GM12872 (cell line): ENCODE measurements around the gene CLK3.

Experiments
- TF ChIP-seq, protein P1 (sequence below): IDR thresholded peaks from 3 replicates; pipeline ENCODE4 v1.5.1; 2011; ENCODE audit warnings: low read depth, mild to moderate bottlenecking, low read length, moderate library complexity; ENCODE audit not compliant: insufficient read depth

The CLK3 gene

GRCh38 chr15:74625693-74626092, 10.1 kb downstream of the CLK3 start:
- TF ChIP-seq, protein P1, sequence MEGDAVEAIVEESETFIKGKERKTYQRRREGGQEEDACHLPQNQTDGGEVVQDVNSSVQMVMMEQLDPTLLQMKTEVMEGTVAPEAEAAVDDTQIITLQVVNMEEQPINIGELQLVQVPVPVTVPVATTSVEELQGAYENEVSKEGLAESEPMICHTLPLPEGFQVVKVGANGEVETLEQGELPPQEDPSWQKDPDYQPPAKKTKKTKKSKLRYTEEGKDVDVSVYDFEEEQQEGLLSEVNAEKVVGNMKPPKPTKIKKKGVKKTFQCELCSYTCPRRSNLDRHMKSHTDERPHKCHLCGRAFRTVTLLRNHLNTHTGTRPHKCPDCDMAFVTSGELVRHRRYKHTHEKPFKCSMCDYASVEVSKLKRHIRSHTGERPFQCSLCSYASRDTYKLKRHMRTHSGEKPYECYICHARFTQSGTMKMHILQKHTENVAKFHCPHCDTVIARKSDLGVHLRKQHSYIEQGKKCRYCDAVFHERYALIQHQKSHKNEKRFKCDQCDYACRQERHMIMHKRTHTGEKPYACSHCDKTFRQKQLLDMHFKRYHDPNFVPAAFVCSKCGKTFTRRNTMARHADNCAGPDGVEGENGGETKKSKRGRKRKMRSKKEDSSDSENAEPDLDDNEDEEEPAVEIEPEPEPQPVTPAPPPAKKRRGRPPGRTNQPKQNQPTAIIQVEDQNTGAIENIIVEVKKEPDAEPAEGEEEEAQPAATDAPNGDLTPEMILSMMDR, result no peak

DNA sequence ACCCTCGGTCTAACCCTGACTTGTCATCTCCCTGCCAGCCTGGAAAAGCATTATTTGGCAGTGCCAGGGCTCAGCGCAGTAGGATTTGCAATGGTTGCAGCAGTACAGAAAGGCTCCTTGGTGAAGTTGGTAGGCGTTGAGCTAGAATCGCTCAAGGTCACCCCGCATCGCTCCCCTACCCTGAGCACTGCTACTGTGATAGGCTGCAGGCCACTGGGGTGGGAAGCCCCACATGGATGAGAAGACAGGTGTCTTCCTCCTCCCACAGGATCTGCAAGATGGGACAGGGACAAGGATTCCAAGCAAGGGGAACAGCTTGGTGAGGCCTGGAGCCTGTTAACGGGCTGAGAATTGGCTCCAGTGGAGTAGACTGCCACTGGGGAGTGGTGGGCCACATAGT, 10.7 kb downstream of the CLK3 start:
- TF ChIP-seq, protein P1, result no peak

GRCh38 chr15:74626752-74627692, 11.4 kb downstream of the CLK3 start:
- TF ChIP-seq, protein P1, result no peak

DNA sequence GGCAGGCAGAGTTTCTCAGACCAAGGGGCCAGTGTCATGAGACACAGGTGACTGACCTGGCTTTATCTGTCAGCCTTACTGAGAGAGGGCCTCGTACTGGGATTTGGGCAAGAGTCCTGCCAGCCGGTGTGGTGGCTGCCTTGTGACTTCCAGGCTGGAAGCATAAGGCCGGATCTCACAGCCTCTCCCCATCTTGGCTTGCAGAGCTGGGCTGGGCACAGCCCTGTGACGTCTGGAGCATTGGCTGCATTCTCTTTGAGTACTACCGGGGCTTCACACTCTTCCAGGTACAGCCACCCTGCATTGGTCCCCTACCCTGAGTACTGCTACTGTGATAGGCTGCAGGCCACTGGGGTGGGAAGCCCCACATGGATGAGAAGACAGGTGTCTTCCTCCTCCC, 12.1 kb downstream of the CLK3 start:
- TF ChIP-seq, protein P1, result no peak

- TF ChIP-seq, protein P1, result no peak
Observed at GRCh38 chr15:74628199-74628598, 12.6 kb downstream of the CLK3 start.

DNA sequence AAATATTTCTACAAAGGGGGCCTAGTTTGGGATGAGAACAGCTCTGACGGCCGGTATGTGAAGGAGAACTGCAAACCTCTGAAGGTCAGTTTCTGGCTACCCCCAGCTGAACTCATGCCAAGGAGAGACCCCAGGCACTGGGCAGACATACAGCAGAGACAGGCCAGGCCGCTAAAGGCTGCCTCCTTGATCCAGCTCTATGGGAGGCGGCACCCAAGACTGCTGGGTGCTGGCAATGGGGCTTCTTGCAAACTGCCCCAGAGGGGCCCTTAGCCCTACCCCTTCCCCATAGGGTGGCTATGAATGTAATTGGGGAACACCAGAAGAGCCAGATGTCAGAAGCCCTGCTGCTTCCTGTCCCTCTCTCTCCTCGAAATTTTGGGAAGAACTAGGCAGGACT, 13.3 kb downstream of the CLK3 start:
- TF ChIP-seq, protein P1, result no peak

- TF ChIP-seq, protein P1, result no peak
Observed at GRCh38 chr15:74630284-74631086, 14.8 kb downstream of the CLK3 start.
